NT2/D1 (cell line): Measurements from ENCODE around the gene PPP1R12B.

Source experiments
- DNase-seq: peaks from one replicate; pipeline ENCODE4 v3.0.0-alpha.2; 2011; ENCODE audit warnings: low read depth, low spot score
- H3K27me3 ChIP-seq: 2 replicates; pipeline ENCODE4 v1.6.0; 2011; ENCODE audit warnings: mild to moderate bottlenecking; ENCODE audit not compliant: insufficient read length, insufficient read depth
- H3K36me3 ChIP-seq: 2 replicates; pipeline ENCODE4 v1.6.1; 2011; ENCODE audit warnings: mild to moderate bottlenecking, low read length, mixed read lengths; ENCODE audit not compliant: insufficient read depth, insufficient read length
- H3K4me1 ChIP-seq: 2 replicates; pipeline ENCODE4 v1.5.1; 2011; ENCODE audit not compliant: insufficient read depth, insufficient read length
- H3K4me3 ChIP-seq: 2 replicates; pipeline ENCODE4 v1.5.1; 2011; ENCODE audit warnings: low read depth; ENCODE audit not compliant: insufficient read length
- H3K9ac ChIP-seq: 2 replicates; pipeline ENCODE4 v1.6.0; 2011; ENCODE audit warnings: low read depth; ENCODE audit not compliant: insufficient read length
- H3K9me3 ChIP-seq: 2 replicates; pipeline ENCODE4 v1.5.1; 2011; ENCODE audit warnings: mild to moderate bottlenecking, low read length; ENCODE audit not compliant: insufficient read depth
- SUZ12 ChIP-seq: IDR thresholded peaks from 2 replicates; pipeline ENCODE4 v1.6.1; 2011; ENCODE audit not compliant: insufficient read length, insufficient read depth; ENCODE audit errors: extremely low read depth
- YY1 ChIP-seq: IDR thresholded peaks from 2 replicates; pipeline ENCODE4 v1.6.1; 2011; ENCODE audit not compliant: insufficient read length, insufficient read depth
- ZNF274 ChIP-seq: IDR thresholded peaks from 2 replicates; pipeline ENCODE4 v1.6.1; 2011; ENCODE audit warnings: mild to moderate bottlenecking, low read depth, low read length

PPP1R12B gene

GRCh38 chr1:202348509-202349205, at the start of gene PPP1R12B:
Gene PPP1R12B (plus strand): TSS chr1:202348699. CDS start chr1:202348852, 153 bp downstream.
- Histone ChIP-seq H3K9me3 (no peaks in the 10 kb centered on the region), H3K27me3 (no peaks in the 10 kb centered on the region), H3K4me1 (no peaks in the 10 kb centered on the region), H3K9ac (peak within 1 kb of the TSS; percentile 99), H3K4me3 (peak within 1 kb of the TSS; percentile 100), H3K36me3 (no peaks in the 10 kb centered on the region)
- DNase-seq: peak; percentile 99
- TF ChIP-seq SUZ12: no peak
- TF ChIP-seq YY1: peak; percentile 97

- no peaks in the 10 kb centered on the region for H3K27me3 ChIP-seq
- no peak for DNase-seq
- H3K4me1 ChIP-seq: no peaks in the 10 kb centered on the region
- no peak for TF ChIP-seq YY1
- H3K36me3 ChIP-seq: no peaks in the 10 kb centered on the region
- no peaks in the 10 kb centered on the region for H3K9me3 ChIP-seq
- H3K9ac ChIP-seq: no peak overlapping the region
- H3K4me3 ChIP-seq: no peak overlapping the region
Observed at GRCh38 chr1:202302166-202302565, 46.3 kb upstream of the PPP1R12B start.

GRCh38 chr1:202304375-202304774, 44.1 kb upstream of the PPP1R12B start:
- DNase-seq: no peak
- no peaks in the 10 kb centered on the region for H3K4me1 ChIP-seq
- TF ChIP-seq SUZ12: no peak
- no peak for TF ChIP-seq ZNF274
- no peak for TF ChIP-seq YY1
- no peak overlapping the region for H3K9ac ChIP-seq
- no peaks in the 10 kb centered on the region for H3K27me3 ChIP-seq
- H3K9me3 ChIP-seq: no peaks in the 10 kb centered on the region
- H3K36me3 ChIP-seq: no peaks in the 10 kb centered on the region
- no peak overlapping the region for H3K4me3 ChIP-seq

GRCh38 chr1:202305168-202305567, 43.3 kb upstream of the PPP1R12B start:
- DNase-seq: no peak
- no peaks in the 10 kb centered on the region for H3K4me1 ChIP-seq
- no peak for TF ChIP-seq SUZ12
- no peak for TF ChIP-seq ZNF274
- no peak for TF ChIP-seq YY1
- H3K36me3 ChIP-seq: no peaks in the 10 kb centered on the region
- H3K4me3 ChIP-seq: no peak overlapping the region
- H3K9me3 ChIP-seq: no peaks in the 10 kb centered on the region
- no peak overlapping the region for H3K9ac ChIP-seq
- no peaks in the 10 kb centered on the region for H3K27me3 ChIP-seq

GRCh38 chr1:202306535-202307345, 41.8 kb upstream of the PPP1R12B start:
- no peak for DNase-seq
- H3K36me3 ChIP-seq: no peaks in the 10 kb centered on the region
- H3K27me3 ChIP-seq: no peaks in the 10 kb centered on the region
- H3K4me1 ChIP-seq: no peaks in the 10 kb centered on the region
- no peak overlapping the region for H3K4me3 ChIP-seq
- TF ChIP-seq YY1: no peak
- no peak for TF ChIP-seq SUZ12
- no peak for TF ChIP-seq ZNF274
- H3K9ac ChIP-seq: no peak overlapping the region
- H3K9me3 ChIP-seq: no peaks in the 10 kb centered on the region

- TF ChIP-seq YY1 (no peak), ZNF274 (no peak), SUZ12 (no peak)
- Histone ChIP-seq H3K4me3 (no peak overlapping the region), H3K27me3 (no peaks in the 10 kb centered on the region), H3K9me3 (no peaks in the 10 kb centered on the region), H3K9ac (no peak overlapping the region), H3K36me3 (no peaks in the 10 kb centered on the region), H3K4me1 (no peaks in the 10 kb centered on the region)
- DNase-seq: no peak
Observed at GRCh38 chr1:202310071-202310725, 38.3 kb upstream of the PPP1R12B start.

GRCh38 chr1:202310746-202311145, 37.8 kb upstream of the PPP1R12B start:
- no peak for DNase-seq
- H3K36me3 ChIP-seq: no peaks in the 10 kb centered on the region
- TF ChIP-seq YY1 (no peak), ZNF274 (no peak), SUZ12 (no peak)
- H3K9ac ChIP-seq: no peak overlapping the region
- H3K9me3 ChIP-seq: no peaks in the 10 kb centered on the region
- H3K4me1 ChIP-seq: no peaks in the 10 kb centered on the region
- H3K4me3 ChIP-seq: no peak overlapping the region
- H3K27me3 ChIP-seq: no peaks in the 10 kb centered on the region
